ENCODE results near the gene RAB3IL1. TPM values are rescaled to one million over a fixed set of nuclear protein-coding genes. Genes with fewer than 3 reads are reported as not detected.

Gene RAB3IL1
- total RNA-seq, 2 experiments from 2014 or later: not detected

- Mint-ChIP-seq H3K9me3 (no peaks in the 10 kb centered on the region), H3K4me1 (ENCODE audit: low read depth) (peaks cover under 1% of the 10 kb centered on the region), H3K27ac (no peak overlapping the region), H3K36me3 (ENCODE audit: low read depth) (no peaks in the 10 kb centered on the region), H3K27me3 (peaks cover 19% of the 10 kb centered on the region), H3K4me3 (no peak overlapping the region)
- ATAC-seq (no peak), DNase-seq (no peak)
- TF ChIP-seq CTCF (IDR thresholded peaks at IDR 0.05): no peak
- ChIA-PET CTCF (interaction anchor here (1.0 to 3.1 kb wide), 3 partner anchors 8 to 170 kb away, joined by 3 to 18 read pairs (median 8); no protein-coding TSS in a partner anchor), POLR2A (no interaction called here)
- intact Hi-C loops (cut with micrococcal nuclease): no loop called here
These were observed 4.9 kb downstream of the RAB3IL1 start for GRCh38 chr11:61912530-61912898.

GRCh38 chr11:61911701-61912529 lies 5.5 kb downstream of the RAB3IL1 start:
- ChIA-PET POLR2A (no interaction called here), CTCF (interaction anchor here (2.0 kb wide), 1 partner anchor 170 kb away, joined by 8 read pairs; no protein-coding TSS in a partner anchor)
- no peak for ATAC-seq
- no peak for TF ChIP-seq CTCF (IDR thresholded peaks at IDR 0.05)
- Mint-ChIP-seq H3K27ac (no peak overlapping the region), H3K27me3 (peaks cover 18% of the 10 kb centered on the region), H3K4me1 (ENCODE audit: low read depth) (no peaks in the 10 kb centered on the region), H3K36me3 (ENCODE audit: low read depth) (no peaks in the 10 kb centered on the region), H3K4me3 (no peak overlapping the region), H3K9me3 (no peaks in the 10 kb centered on the region)
- intact Hi-C loops (cut with micrococcal nuclease): no loop called here
- DNase-seq: no peak

GRCh38 chr11:61911128-61911700 lies 6.2 kb downstream of the RAB3IL1 start:
- Mint-ChIP-seq H3K4me3 (no peak overlapping the region), H3K27me3 (peaks cover 12% of the 10 kb centered on the region), H3K27ac (no peak overlapping the region), H3K36me3 (ENCODE audit: low read depth) (no peaks in the 10 kb centered on the region), H3K9me3 (no peaks in the 10 kb centered on the region), H3K4me1 (ENCODE audit: low read depth) (no peaks in the 10 kb centered on the region)
- ChIA-PET POLR2A (no interaction called here), CTCF (no interaction called here)
- intact Hi-C loops (cut with micrococcal nuclease): no loop called here
- no peak for TF ChIP-seq CTCF (IDR thresholded peaks at IDR 0.05)
- DNase-seq: no peak
- ATAC-seq: no peak

GRCh38 chr11:61910187-61911127 lies 6.9 kb downstream of the RAB3IL1 start:
- CTCF ChIA-PET: interaction anchor here (0.6 to 4.2 kb wide), 2 partner anchors 12 to 37 kb away, joined by 3 to 45 read pairs; no protein-coding TSS in a partner anchor
- ATAC-seq (no peak), DNase-seq (no peak)
- Mint-ChIP-seq H3K27ac (no peak overlapping the region), H3K36me3 (ENCODE audit: low read depth) (no peaks in the 10 kb centered on the region), H3K4me1 (ENCODE audit: low read depth) (no peaks in the 10 kb centered on the region), H3K9me3 (no peaks in the 10 kb centered on the region), H3K27me3 (peaks cover 9% of the 10 kb centered on the region), H3K4me3 (no peak overlapping the region)
- TF ChIP-seq CTCF (IDR thresholded peaks at IDR 0.05): no peak
- POLR2A ChIA-PET: no interaction called here
- intact Hi-C loops (cut with micrococcal nuclease): no loop called here
